Cerebellar cortex (tissue), 1 donor: Measurements from ENCODE around the gene LRRC37B.
"Not testable (repeated sequence)": the region's sequence is repeated elsewhere in the genome, so short reads cannot be mapped to it uniquely, and the experiment has no call there.

Source experiments
- DNase-seq: peaks from one replicate; pipeline ENCODE4 v3.0.0-alpha.2; 2015; ENCODE audit warnings: low spot score

LRRC37B gene

GRCh38 chr17:32042266-32042665 lies 35.1 kb downstream of the LRRC37B start:
- DNase-seq = not testable (repeated sequence)

- not testable (repeated sequence) for DNase-seq
These were observed 38.4 kb downstream of the LRRC37B start for GRCh38 chr17:32045611-32046010.

GRCh38 chr17:32047663-32048062 lies 40.5 kb downstream of the LRRC37B start:
- DNase-seq = not testable (repeated sequence)

- not testable (repeated sequence) for DNase-seq
These were observed 47.8 kb downstream of the LRRC37B start for GRCh38 chr17:32054985-32055384.

GRCh38 chr17:32055425-32055824 lies 48.2 kb downstream of the LRRC37B start:
- not testable (repeated sequence) for DNase-seq

- DNase-seq = not testable (repeated sequence)
These were observed 49.3 kb downstream of the LRRC37B start for GRCh38 chr17:32056500-32056899.

- not testable (repeated sequence) for DNase-seq
These were observed 50.4 kb downstream of the LRRC37B start for GRCh38 chr17:32057460-32058105.

GRCh38 chr17:32060695-32061094 lies 53.5 kb downstream of the LRRC37B start:
- DNase-seq = not testable (repeated sequence)

- DNase-seq = not testable (repeated sequence)
These were observed 54.7 kb downstream of the LRRC37B start for GRCh38 chr17:32061840-32062239.

- not testable (repeated sequence) for DNase-seq
These were observed 56.9 kb downstream of the LRRC37B start for GRCh38 chr17:32064091-32064490.

- not testable (repeated sequence) for DNase-seq
These were observed 59.0 kb downstream of the LRRC37B start for GRCh38 chr17:32066123-32066680.

GRCh38 chr17:32066863-32067642 lies 59.9 kb downstream of the LRRC37B start:
- DNase-seq = not testable (repeated sequence)

GRCh38 chr17:32069067-32069466 lies 61.9 kb downstream of the LRRC37B start:
- not testable (repeated sequence) for DNase-seq

GRCh38 chr17:32071961-32072360 lies 64.8 kb downstream of the LRRC37B start:
- not testable (repeated sequence) for DNase-seq

GRCh38 chr17:32073131-32073530 lies 65.9 kb downstream of the LRRC37B start:
- not testable (repeated sequence) for DNase-seq

GRCh38 chr17:32079753-32080152 lies 72.6 kb downstream of the LRRC37B start:
- DNase-seq = peak; percentile 60

- not testable (repeated sequence) for DNase-seq
These were observed 76.4 kb downstream of the LRRC37B start for GRCh38 chr17:32083550-32083979.

- peak; percentile 80 for DNase-seq
These were observed 77.1 kb downstream of the LRRC37B start for GRCh38 chr17:32084003-32084941.

GRCh38 chr17:32084942-32085829 lies 78.0 kb downstream of the LRRC37B start:
- DNase-seq = not testable (repeated sequence)

- DNase-seq = not testable (repeated sequence)
These were observed 79.7 kb downstream of the LRRC37B start for GRCh38 chr17:32086833-32087232.

GRCh38 chr17:32092062-32092461 lies 84.9 kb downstream of the LRRC37B start:
- not testable (repeated sequence) for DNase-seq
